CD4-positive, CD25-positive, alpha-beta regulatory T cell (primary cell): ENCODE measurements around the gene FOXA3. TPM values are rescaled to one million over a fixed set of nuclear protein-coding genes. Genes with fewer than 3 reads are reported as not detected.
"Not testable (repeated sequence)": the region's sequence is repeated elsewhere in the genome, so short reads cannot be mapped to it uniquely, and the experiment has no call there.

Source experiments
- ATAC-seq, 2 donors: fragments of 150-1000 bp; cut with Tn5 transposase; one replicate each; pipeline ENCODE4 v1.10.0; 2021; ENCODE audit warnings: low read depth in 2 of 2, moderate number of reproducible peaks in 2 of 2, moderate library complexity in 1 of 2
- DNase-seq, 3 donors: peaks; one replicate each; pipeline versions ENCODE4 v3.0.0 to v3.0.0-alpha.2; 2012 to 2022; ENCODE audit warnings: mixed read lengths in 1 of 3
- H3K27ac ChIP-seq: one replicate; pipeline ENCODE4 v1.7.0; 2013; ENCODE audit warnings: mild to moderate bottlenecking, low read length; ENCODE audit not compliant: insufficient read depth, poor library complexity, severe bottlenecking
- H3K27me3 ChIP-seq: one replicate; pipeline ENCODE4 v1.7.0; 2013; ENCODE audit warnings: low read length; ENCODE audit not compliant: control insufficient read depth, insufficient read depth
- H3K36me3 ChIP-seq: one replicate; pipeline ENCODE4 v1.7.0; 2013; ENCODE audit warnings: mild to moderate bottlenecking, low read length, moderate library complexity; ENCODE audit not compliant: control insufficient read depth, insufficient read depth
- H3K4me1 ChIP-seq: 2 replicates; pipeline ENCODE4 v1.7.0; 2013; ENCODE audit warnings: mild to moderate bottlenecking, low read length; ENCODE audit not compliant: insufficient read depth, control insufficient read depth, poor library complexity, severe bottlenecking
- H3K4me3 ChIP-seq: one replicate; pipeline ENCODE4 v1.7.0; 2013; ENCODE audit warnings: low read depth, mild to moderate bottlenecking, low read length, moderate library complexity
- H3K9me3 ChIP-seq, 2 experiments: 1 replicate in 1 of 2; 2 replicates in 1 of 2; pipeline ENCODE4 v1.7.0; 2013; ENCODE audit warnings: low read length in 2 of 2, mild to moderate bottlenecking in 1 of 2, moderate library complexity in 1 of 2; ENCODE audit not compliant: control insufficient read depth in 2 of 2
- H3K27ac Mint-ChIP-seq, 3 donors: one replicate each; pipeline ENCODE4 v1.8.0; 2020 to 2022; ENCODE audit warnings: mild to moderate bottlenecking in 3 of 3, mixed read lengths in 3 of 3, moderate library complexity in 2 of 3
- H3K27me3 Mint-ChIP-seq: one replicate; pipeline ENCODE4 v1.8.0; 2022; ENCODE audit warnings: mild to moderate bottlenecking, mixed read lengths
- H3K36me3 Mint-ChIP-seq: one replicate; pipeline ENCODE4 v1.8.0; 2020; ENCODE audit warnings: mixed read lengths
- H3K4me1 Mint-ChIP-seq, 4 donors: one replicate each; pipeline ENCODE4 v1.8.0; 2020 to 2022; ENCODE audit warnings: mixed read lengths in 4 of 4, mild to moderate bottlenecking in 1 of 4
- H3K4me3 Mint-ChIP-seq, 4 donors: one replicate each; pipeline ENCODE4 v1.8.0; 2020 to 2022; ENCODE audit warnings: mild to moderate bottlenecking in 4 of 4, mixed read lengths in 4 of 4, moderate library complexity in 3 of 4
- H3K9me3 Mint-ChIP-seq, 7 donors: one replicate each; pipeline ENCODE4 v1.8.0; 2020 to 2022; ENCODE audit warnings: mixed read lengths in 7 of 7, mild to moderate bottlenecking in 3 of 7, moderate library complexity in 2 of 7
- polyA plus RNA-seq, 4 donors: library from polyadenylated mRNA; unstranded; fragments of 300-500 nt; fragmentation: Illumina TruSeq; gene quantifications; one replicate each; pipeline ENCODE4 v1.2.3, GENCODE V29; 2021
- total RNA-seq: library from RNA; stranded (reverse); gene quantifications from one replicate; pipeline ENCODE4 v1.2.3, GENCODE V29; 2022

Gene FOXA3
- total and polyA plus RNA-seq, 5 donors from 2014 or later: not detected

DNA sequence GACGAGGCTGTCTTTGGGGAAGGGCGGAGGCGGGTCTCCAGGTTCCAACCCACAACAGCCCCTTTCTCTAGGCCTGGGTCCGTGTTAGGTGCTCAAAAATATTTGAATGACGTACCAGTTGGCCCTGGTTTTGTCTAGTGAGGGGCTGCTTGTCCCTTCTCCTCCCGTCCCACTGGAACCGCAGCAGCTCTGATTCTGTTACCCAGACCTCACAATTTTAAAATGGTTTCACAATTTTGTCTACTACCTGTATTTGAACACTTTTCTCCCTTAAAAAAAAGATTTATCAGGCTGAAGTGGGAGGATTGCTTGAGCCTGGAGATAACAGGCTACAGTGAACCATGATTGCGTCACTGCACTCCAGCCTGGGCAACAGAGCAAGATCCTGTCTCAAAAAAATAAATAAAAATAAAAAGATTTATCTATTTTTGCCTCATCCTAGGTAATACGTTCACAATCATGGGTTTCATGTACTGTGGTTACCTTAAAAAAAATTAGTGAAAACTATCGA is 23.1 kb downstream of the FOXA3 start:
- H3K36me3 ChIP-seq: no peaks in the 10 kb centered on the region
- ATAC-seq (no peak), DNase-seq (no peak)
- H3K4me3 ChIP-seq: peak overlapping the region; percentile 84
- H3K27ac ChIP-seq: peak overlapping the region; percentile 88
- Mint-ChIP-seq H3K36me3 (peaks cover 9% of the 10 kb centered on the region), H3K4me3 (peak overlapping the region; percentile 92 to 99 (median 98)), H3K9me3 (peaks cover 0 to 2% (median 0%) of the 10 kb centered on the region in 7 donors), H3K4me1 (peaks cover 0 to 30% (median 14%) of the 10 kb centered on the region in 4 donors), H3K27ac (peak overlapping the region; percentile 96 to 98 (median 97)), H3K27me3 (peaks cover 10% of the 10 kb centered on the region)
- H3K27me3 ChIP-seq: no peaks in the 10 kb centered on the region
- H3K9me3 ChIP-seq: no peaks in the 10 kb centered on the region
- peaks cover 40% of the 10 kb centered on the region for H3K4me1 ChIP-seq

GRCh38 chr19:45889210-45889885 is 25.2 kb downstream of the FOXA3 start:
- no peaks in the 10 kb centered on the region for H3K9me3 ChIP-seq
- H3K27ac ChIP-seq: no peak overlapping the region
- H3K27ac Mint-ChIP-seq: no peak overlapping the region
- ATAC-seq (no peak), DNase-seq (no peak)
- H3K36me3 ChIP-seq: no peaks in the 10 kb centered on the region
- H3K27me3 ChIP-seq: no peaks in the 10 kb centered on the region
- H3K9me3 Mint-ChIP-seq: peaks cover 0 to 2% (median 0%) of the 10 kb centered on the region in 7 donors
- peak overlapping the region in 1 of 4 donors; percentile 54 for H3K4me3 Mint-ChIP-seq
- H3K4me3 ChIP-seq: no peak overlapping the region
- peaks cover 9% of the 10 kb centered on the region for H3K36me3 Mint-ChIP-seq
- H3K4me1 ChIP-seq: peaks cover 20% of the 10 kb centered on the region
- H3K4me1 Mint-ChIP-seq: peaks cover 0 to 21% (median 8%) of the 10 kb centered on the region in 4 donors
- peaks cover 6% of the 10 kb centered on the region for H3K27me3 Mint-ChIP-seq

DNA sequence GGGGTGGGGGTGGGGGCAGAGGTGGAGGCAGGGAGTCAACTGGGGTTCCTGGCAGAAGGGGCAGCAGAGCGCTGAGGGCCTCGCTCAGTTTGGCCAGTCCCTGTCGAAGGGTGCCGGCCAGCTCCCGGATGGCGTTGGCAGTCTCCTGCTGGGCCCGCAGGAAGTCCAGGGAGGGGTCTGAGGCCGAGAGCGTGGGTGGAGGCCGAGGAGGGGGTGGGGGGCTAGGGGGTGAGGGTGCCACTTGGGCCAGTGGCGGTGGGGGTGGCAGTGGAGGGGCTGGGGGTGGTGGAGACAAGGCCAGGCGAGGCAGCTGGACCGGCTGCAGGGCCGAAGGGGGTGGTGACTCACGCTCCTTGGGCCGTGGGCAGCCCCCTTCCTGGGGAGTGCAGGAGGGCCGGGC is 26.8 kb downstream of the FOXA3 start:
- no peak overlapping the region for H3K4me3 Mint-ChIP-seq
- H3K27me3 ChIP-seq: no peaks in the 10 kb centered on the region
- ATAC-seq: no peak
- no peak overlapping the region for H3K4me3 ChIP-seq
- H3K4me1 Mint-ChIP-seq: peaks cover 0 to 20% (median 7%) of the 10 kb centered on the region in 4 donors
- DNase-seq: no peak
- H3K36me3 ChIP-seq: peaks cover 8% of the 10 kb centered on the region
- peaks cover 0 to 2% (median 0%) of the 10 kb centered on the region in 7 donors for H3K9me3 Mint-ChIP-seq
- no peaks in the 10 kb centered on the region for H3K9me3 ChIP-seq
- H3K27ac ChIP-seq: no peak overlapping the region
- H3K36me3 Mint-ChIP-seq: peaks cover 19% of the 10 kb centered on the region
- no peak overlapping the region for H3K27ac Mint-ChIP-seq
- peaks cover 6% of the 10 kb centered on the region for H3K4me1 ChIP-seq
- peaks cover 6% of the 10 kb centered on the region for H3K27me3 Mint-ChIP-seq

DNA sequence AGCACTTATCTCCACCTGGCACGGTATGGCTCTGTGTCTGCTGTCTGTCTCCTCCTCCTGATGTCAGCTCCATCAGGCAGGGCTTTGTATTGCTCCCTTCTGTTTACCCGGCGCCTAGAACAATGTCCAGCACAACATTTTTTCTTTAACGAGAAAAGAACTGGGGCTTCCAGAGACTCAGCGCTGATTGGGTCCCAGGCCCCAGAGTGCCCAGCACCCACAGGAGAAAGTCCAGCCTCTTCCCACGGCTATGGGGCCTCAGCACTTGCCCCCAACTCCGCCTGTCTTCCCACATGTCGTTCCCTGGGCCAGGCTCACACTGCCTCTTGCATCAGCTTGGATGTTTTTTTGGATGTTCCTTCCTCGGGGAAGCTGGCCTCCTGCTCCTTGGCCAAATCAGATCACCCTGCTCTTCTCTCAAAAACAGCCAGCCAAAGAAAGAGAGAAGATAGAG is 31.4 kb downstream of the FOXA3 start:
- ATAC-seq (no peak), DNase-seq (no peak)
- Mint-ChIP-seq H3K9me3 (no peaks in the 10 kb centered on the region), H3K27ac (peak overlapping the region in 1 of 3 donors; percentile 14), H3K27me3 (no peaks in the 10 kb centered on the region), H3K36me3 (peaks cover 25% of the 10 kb centered on the region), H3K4me3 (no peak overlapping the region), H3K4me1 (peaks cover 0 to 23% (median 8%) of the 10 kb centered on the region in 4 donors)
- H3K36me3 ChIP-seq: peaks cover 13% of the 10 kb centered on the region
- H3K4me1 ChIP-seq: peaks cover 3% of the 10 kb centered on the region
- no peaks in the 10 kb centered on the region for H3K27me3 ChIP-seq
- H3K9me3 ChIP-seq: no peaks in the 10 kb centered on the region
- no peak overlapping the region for H3K27ac ChIP-seq
- H3K4me3 ChIP-seq: no peak overlapping the region

DNA sequence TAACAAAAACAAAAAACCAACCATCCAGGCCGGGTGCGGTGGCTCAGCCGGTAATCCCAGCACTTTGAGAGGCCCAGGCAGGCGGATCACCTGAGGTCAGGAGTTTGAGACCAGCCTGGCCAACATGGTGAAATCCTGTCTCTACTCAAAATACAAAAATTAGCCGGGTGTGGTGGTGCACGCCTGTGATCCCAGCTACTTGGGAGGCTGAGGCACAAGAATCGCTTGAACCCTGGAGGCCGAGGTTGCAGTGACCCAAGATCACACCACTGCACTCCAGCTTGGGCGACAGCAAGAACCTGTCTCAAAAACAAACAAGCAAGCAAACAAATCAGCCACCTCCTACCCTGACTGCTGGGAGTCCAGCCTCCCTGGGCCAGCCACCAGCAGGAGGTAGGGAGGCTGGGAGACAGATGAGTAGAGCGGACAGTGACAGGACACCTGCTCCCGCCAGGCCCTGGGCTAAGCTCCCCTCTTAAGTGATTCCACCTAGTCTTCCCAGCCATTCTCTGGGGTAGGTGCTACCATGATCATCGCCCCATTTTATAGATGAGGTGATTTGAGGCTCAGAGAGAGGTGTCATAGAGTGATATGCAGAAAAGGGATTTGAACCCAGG is 32.0 kb downstream of the FOXA3 start:
- Mint-ChIP-seq H3K4me1 (peaks cover 0 to 28% (median 12%) of the 10 kb centered on the region in 4 donors), H3K36me3 (peaks cover 25% of the 10 kb centered on the region), H3K27ac (peak overlapping the region in 1 of 3 donors; percentile 14)
- not testable (repeated sequence) for ATAC-seq, H3K4me3 Mint-ChIP-seq, H3K27me3 ChIP-seq, H3K27ac ChIP-seq, H3K4me1 ChIP-seq, H3K4me3 ChIP-seq, H3K9me3 ChIP-seq, H3K27me3 Mint-ChIP-seq, H3K9me3 Mint-ChIP-seq, DNase-seq
- H3K36me3 ChIP-seq: peaks cover 17% of the 10 kb centered on the region

- Mint-ChIP-seq H3K27me3 (no peaks in the 10 kb centered on the region), H3K9me3 (no peaks in the 10 kb centered on the region), H3K4me3 (no peak overlapping the region), H3K4me1 (peaks cover 0 to 31% (median 12%) of the 10 kb centered on the region in 4 donors), H3K27ac (no peak overlapping the region), H3K36me3 (peaks cover 25% of the 10 kb centered on the region)
- Histone ChIP-seq H3K27me3 (no peaks in the 10 kb centered on the region), H3K4me3 (no peak overlapping the region), H3K4me1 (peaks cover 19% of the 10 kb centered on the region), H3K27ac (no peak overlapping the region), H3K36me3 (peaks cover 17% of the 10 kb centered on the region), H3K9me3 (no peaks in the 10 kb centered on the region)
- ATAC-seq (no peak), DNase-seq (no peak)
These were observed 33.2 kb downstream of the FOXA3 start for GRCh38 chr19:45897261-45897812.

GRCh38 chr19:45899253-45899652 is 35.1 kb downstream of the FOXA3 start:
- DNase-seq (no peak), ATAC-seq (no peak)
- Histone ChIP-seq H3K4me3 (no peak overlapping the region), H3K27me3 (no peaks in the 10 kb centered on the region), H3K36me3 (peaks cover 17% of the 10 kb centered on the region), H3K9me3 (no peaks in the 10 kb centered on the region), H3K4me1 (peaks cover 27% of the 10 kb centered on the region), H3K27ac (no peak overlapping the region)
- Mint-ChIP-seq H3K36me3 (peaks cover 20% of the 10 kb centered on the region), H3K9me3 (peaks cover 0 to 3% (median 0%) of the 10 kb centered on the region in 7 donors), H3K4me3 (peak overlapping the region in 1 of 4 donors; percentile 19), H3K27ac (peak overlapping the region in 1 of 3 donors; percentile 35), H3K4me1 (peaks cover 0 to 39% (median 16%) of the 10 kb centered on the region in 4 donors), H3K27me3 (peaks cover 4% of the 10 kb centered on the region)
